A549 (cell line): ENCODE data around the gene NBEAL2. TPM values are rescaled to one million over a fixed set of nuclear protein-coding genes. Genes with fewer than 3 reads are reported as not detected.

Experiments
- ATAC-seq, 2 experiments: fragments of 200-7000 bp in 1 of 2; fragments of >200 bp in 1 of 2; cut with Nextera tagmentation in 1 of 2; cut with Tn5 transposase in 1 of 2; 3 replicates each; pipeline versions ENCODE4 v1.8.0 to v1.9.1; 2018 to 2020; ENCODE audit warnings: mild to moderate bottlenecking in 1 of 2, moderate library complexity in 1 of 2
- CTCF ChIA-PET: fragments of 300-600 bp; sonication (Branson Sonifier 250); formaldehyde crosslinking; extraction: SDS; loops from one replicate; lab custom pipeline; 2021; ENCODE audit warnings: antibody characterized with exemption, inconsistent platforms; lab: Yijun Ruan, JAX
- POLR2A ChIA-PET: fragments of 350-600 bp; formaldehyde crosslinking; extraction: SDS; loops from one replicate; lab custom pipeline; 2021; ENCODE audit warnings: antibody characterized with exemption, inconsistent platforms; lab: Yijun Ruan, JAX
- DNase-seq, 2 experiments: peaks; one replicate each; pipeline versions ENCODE4 v3.0.0 to v3.0.0-alpha.2; 2011 to 2016; ENCODE audit warnings: low read depth in 1 of 2, low spot score in 1 of 2
- FAIRE-seq: peaks from 2 replicates; lab custom pipeline; 2011; peaks lifted over from hg19 to GRCh38; lab: Jason Lieb, UNC
- H3K27ac ChIP-seq, 2 experiments: fragments of >200 bp; sonication (Bioruptor Twin); formaldehyde crosslinking; 3 replicates each; pipeline ENCODE4 v1.5.1; 2016 to 2017
- H3K4me1 ChIP-seq: fragments of >200 bp; sonication (Bioruptor Twin); formaldehyde crosslinking; 3 replicates; pipeline ENCODE4 v1.6.1; 2016
- H3K4me2 ChIP-seq: fragments of >200 bp; sonication (Bioruptor Twin); formaldehyde crosslinking; 3 replicates; pipeline ENCODE4 v1.6.1; 2016
- H3K4me3 ChIP-seq: fragments of >200 bp; sonication (Bioruptor Twin); formaldehyde crosslinking; 3 replicates; pipeline ENCODE4 v1.5.1; 2016
- H3K9me3 ChIP-seq: fragments of >200 bp; sonication (Bioruptor Twin); formaldehyde crosslinking; 3 replicates; pipeline ENCODE4 v1.6.1; 2016
- BHLHE40 ChIP-seq: IDR thresholded peaks from 2 replicates; pipeline ENCODE4 v1.6.1; 2012; ENCODE audit warnings: low read depth, low read length, inconsistent platforms
- EHF ChIP-seq: fragments of 250-450 bp; sonication (Bioruptor Pico); IDR thresholded peaks from 2 replicates; pipeline ENCODE4 v1.5.0; 2020; ENCODE audit warnings: mild to moderate bottlenecking
- EHMT2 ChIP-seq: fragments of 200-600 bp; sonication (generic); IDR thresholded peaks from 2 replicates; pipeline ENCODE4 v1.6.1; 2016; ENCODE audit warnings: antibody characterized with exemption, low read depth, mild to moderate bottlenecking, moderate library complexity
- ELK1 ChIP-seq: fragments of 150-350 bp; IDR thresholded peaks from 2 replicates; pipeline ENCODE4 v1.6.1; 2014; ENCODE audit warnings: low read depth, mild to moderate bottlenecking, low read length
- HES2 ChIP-seq: fragments of >200 bp; sonication (Bioruptor Twin); formaldehyde crosslinking; IDR thresholded peaks from 2 replicates; pipeline ENCODE4 v1.6.1; 2016
- HMGXB4 ChIP-seq: fragments of 250-450 bp; sonication (Bioruptor Pico); IDR thresholded peaks from 2 replicates; pipeline ENCODE4 v1.5.0; 2021; ENCODE audit warnings: mild to moderate bottlenecking, moderate library complexity, borderline replicate concordance
- HOXB13 ChIP-seq: fragments of 250-450 bp; sonication (Bioruptor Pico); IDR thresholded peaks from 2 replicates; pipeline ENCODE4 v1.5.0; 2020; ENCODE audit warnings: low read depth, mild to moderate bottlenecking, moderate library complexity
- MAFK ChIP-seq: fragments of 450-650 bp; IDR thresholded peaks from 2 replicates; pipeline ENCODE4 v1.6.1; 2014; ENCODE audit not compliant: partially characterized antibody
- MYC ChIP-seq: IDR thresholded peaks from 2 replicates; pipeline ENCODE4 v1.6.1; 2012; ENCODE audit warnings: mild to moderate bottlenecking, inconsistent platforms, low read length, improper control_type of control experiment, borderline replicate concordance
- POLR2A ChIP-seq: IDR thresholded peaks from 2 replicates; pipeline ENCODE4 v1.6.1; 2012; ENCODE audit warnings: mild to moderate bottlenecking, low read length
- REST ChIP-seq: fragments of 200-600 bp; sonication (generic); IDR thresholded peaks from 2 replicates; pipeline ENCODE4 v1.6.1; 2016; ENCODE audit warnings: antibody characterized with exemption, mild to moderate bottlenecking, moderate library complexity
- RFX5 ChIP-seq: fragments of 450-650 bp; IDR thresholded peaks from 2 replicates; pipeline ENCODE4 v1.7.1; 2014; ENCODE audit warnings: antibody characterized with exemption, mild to moderate bottlenecking, moderate library complexity
- SREBF2 ChIP-seq: fragments of 450-650 bp; IDR thresholded peaks from 2 replicates; pipeline ENCODE4 v1.6.1; 2014; ENCODE audit warnings: mild to moderate bottlenecking, moderate library complexity
- TP53 ChIP-seq: fragments of 250-450 bp; sonication (Bioruptor Pico); IDR thresholded peaks from 2 replicates; pipeline ENCODE4 v1.5.0; 2021; ENCODE audit warnings: mild to moderate bottlenecking, moderate library complexity
- ZC3H11A ChIP-seq: fragments of 450-650 bp; IDR thresholded peaks from 2 replicates; pipeline ENCODE4 v1.6.1; 2014; ENCODE audit warnings: antibody characterized with exemption, mild to moderate bottlenecking
- ZSCAN20 ChIP-seq: fragments of 250-450 bp; sonication (Bioruptor Pico); IDR thresholded peaks from 2 replicates; pipeline ENCODE4 v1.8.0; 2022; ENCODE audit warnings: mild to moderate bottlenecking, moderate library complexity
- WGBS: methylation state at CpG from one replicate; pipeline ENCODE4 v1.1.6; 2017; ENCODE audit errors: missing lambda C conversion rate; 5-methylcytosine and 5-hydroxymethylcytosine counted together
- polyA plus RNA-seq, 4 experiments: library from polyadenylated mRNA; depleted of rRNA in 3 of 4; stranded (reverse); fragments of >200 nt; fragmentation: RNase III in 1 of 4; extraction: RNeasy Plus Mini Kit Qiagen cat#74134 plus additional on column Dnase treatment in 1 of 4; gene quantifications; 2 replicates in 3 of 4; 3 replicates in 1 of 4; pipeline ENCODE4 v1.2.3, GENCODE V29; 2011 to 2017

The NBEAL2 gene
- polyA plus RNA-seq, 2 of the 4 experiments (the other 2 are of a cell fraction): 9.6 to 47.3 TPM

- H3K4me2 ChIP-seq: no peak overlapping the region
- whole genome bisulfite sequencing: 83% methylated on average over 1 of the region's 2 CpGs
- POLR2A ChIA-PET: interaction anchor here (1.6 kb wide), 1 partner anchor 14 kb away, joined by 3 read pairs; the partner anchor contains the start of gene NBEAL2
- ATAC-seq: no peak
- CTCF ChIA-PET: interaction anchor here (0.5 to 2.6 kb wide), 3 partner anchors 12 to 1846 kb away, joined by 3 to 20 read pairs (median 4); no protein-coding TSS in a partner anchor
- DNase-seq: no peak
- no peak overlapping the region for H3K4me3 ChIP-seq
- TF ChIP-seq BHLHE40 (no peak), EHMT2 (no peak), ZSCAN20 (CRISPR knock-in tag) (no peak), EHF (CRISPR knock-in tag) (no peak), MYC (no peak), REST (no peak), RFX5 (no peak), MAFK (no peak), ZC3H11A (no peak), HMGXB4 (CRISPR knock-in tag) (no peak), TP53 (no peak), SREBF2 (no peak), POLR2A (no peak), HES2 (no peak)
- TF ChIP-seq, all 56 proteins: peak for 0
- Histone ChIP-seq H3K4me1 (peaks cover 4% of the 10 kb centered on the region; the same call in 2 of the 3 replicates), H3K9me3 (no peaks in the 10 kb centered on the region), H3K27ac (no peak overlapping the region)
- FAIRE-seq: no peak
These were observed 13.8 kb downstream of the NBEAL2 start for GRCh38 chr3:46993292-46993691.

GRCh38 chr3:46993986-46994385, 14.5 kb downstream of the NBEAL2 start:
- ChIA-PET CTCF (interaction anchor here (1.2 to 2.6 kb wide), 2 partner anchors 11 to 71 kb away, joined by 3 to 20 read pairs; no protein-coding TSS in a partner anchor), POLR2A (interaction anchor here (1.6 kb wide), 1 partner anchor 15 kb away, joined by 3 read pairs; the partner anchor contains the start of gene NBEAL2)
- Histone ChIP-seq H3K9me3 (no peaks in the 10 kb centered on the region), H3K4me1 (peaks cover 6% of the 10 kb centered on the region; the same call in 2 of the 3 replicates), H3K27ac (no peak overlapping the region), H3K4me3 (no peak overlapping the region), H3K4me2 (no peak overlapping the region)
- ATAC-seq: no peak
- FAIRE-seq: no peak
- 92% methylated on average over 2 of the region's 7 CpGs for WGBS
- DNase-seq: no peak
- TF ChIP-seq ELK1 (no peak), TP53 (no peak), HOXB13 (no peak)
